Measurements from ENCODE around the gene C16orf78.

C16orf78 gene

GRCh38 chr16:49431591-49432290 lies 58.1 kb downstream of the C16orf78 start:
- no peak for DNase-seq

- DNase-seq = no peak
Measured at GRCh38 chr16:49434733-49435132, 61.1 kb downstream of the C16orf78 start.

- no peak for DNase-seq
Measured at GRCh38 chr16:49436181-49436580, 62.6 kb downstream of the C16orf78 start.

- DNase-seq = no peak
Measured at GRCh38 chr16:49437344-49437743, 63.7 kb downstream of the C16orf78 start.

GRCh38 chr16:49439050-49439449 lies 65.4 kb downstream of the C16orf78 start:
- DNase-seq = no peak

- DNase-seq = no peak
Measured at GRCh38 chr16:49439676-49440075, 66.1 kb downstream of the C16orf78 start.

- DNase-seq = peak; percentile 3
Measured at GRCh38 chr16:49440156-49441065, 66.8 kb downstream of the C16orf78 start.

GRCh38 chr16:49441366-49441780 lies 67.8 kb downstream of the C16orf78 start:
- no peak for DNase-seq

GRCh38 chr16:49442805-49443204 lies 69.2 kb downstream of the C16orf78 start:
- no peak for DNase-seq

GRCh38 chr16:49443576-49443975 lies 70.0 kb downstream of the C16orf78 start:
- no peak for DNase-seq

- no peak for DNase-seq
Measured at GRCh38 chr16:49446805-49447204, 73.2 kb downstream of the C16orf78 start.
